ENCODE measurements around the gene ANTKMT. TPM values are rescaled to one million over a fixed set of nuclear protein-coding genes. Genes with fewer than 3 reads are reported as not detected.

The ANTKMT gene
- total RNA-seq, 2 donors from 2014 or later: 10.3 to 11.8 TPM

DNA sequence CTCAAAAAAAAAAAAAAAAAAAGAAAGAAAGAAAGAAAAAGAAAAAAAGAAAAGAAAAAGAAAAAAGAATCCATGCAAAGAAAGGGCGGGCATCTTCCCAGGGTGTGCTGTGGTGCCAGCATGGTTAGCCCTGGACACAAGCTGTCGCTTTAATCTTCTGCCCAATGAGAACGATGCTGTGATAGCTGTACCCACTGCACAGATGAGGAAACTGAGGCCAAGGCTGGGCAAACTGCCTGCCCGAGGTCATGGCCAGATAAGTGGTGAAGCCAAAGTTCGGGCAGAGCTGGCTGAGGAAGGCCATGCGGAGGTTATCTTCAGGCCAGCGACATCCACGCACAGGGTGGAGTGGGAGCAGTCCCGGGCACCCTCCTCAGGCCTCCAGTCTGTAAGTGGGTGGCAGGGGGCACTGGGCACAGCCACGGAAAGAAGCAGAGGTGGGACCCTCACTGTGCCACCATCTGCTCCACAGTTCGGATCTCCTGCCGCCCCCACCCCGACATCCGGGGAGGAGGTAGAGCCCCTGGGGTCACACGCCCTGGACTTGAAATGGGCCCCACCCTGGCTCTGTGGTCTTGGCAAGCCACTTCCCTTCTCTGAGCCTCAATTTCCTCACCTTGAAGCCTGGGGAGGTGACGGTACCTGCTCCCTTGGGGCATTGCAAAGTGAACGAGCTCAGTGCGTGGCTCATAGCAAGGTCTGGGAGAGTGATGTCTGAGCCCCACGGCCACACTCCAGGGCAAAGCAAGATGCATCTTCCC, 21.9 kb upstream of the ANTKMT start:
- peak overlapping the region; percentile 21 for H3K27ac Mint-ChIP-seq
- H3K9me3 ChIP-seq (ENCODE audit: control insufficient read depth, low read length, poor library complexity, severe bottlenecking): no peaks in the 10 kb centered on the region
- peaks cover 18% of the 10 kb centered on the region for H3K4me1 Mint-ChIP-seq
- H3K27me3 Mint-ChIP-seq: peaks cover 12% of the 10 kb centered on the region
- H3K36me3 Mint-ChIP-seq (ENCODE audit: low read depth): no peaks in the 10 kb centered on the region
- H3K4me3 Mint-ChIP-seq: peak overlapping the region; percentile 69
- DNase-seq (no peak), ATAC-seq (no peak)

- ATAC-seq (peak; percentile 71), DNase-seq (peak; percentile 40 to 58 (median 56))
- peak overlapping the region; percentile 43 for H3K4me3 Mint-ChIP-seq
- H3K27me3 Mint-ChIP-seq: peaks cover 18% of the 10 kb centered on the region
- H3K27ac Mint-ChIP-seq: no peak overlapping the region
- peaks cover 14% of the 10 kb centered on the region for H3K4me1 Mint-ChIP-seq
- no peaks in the 10 kb centered on the region for H3K36me3 Mint-ChIP-seq (ENCODE audit: low read depth)
- no peaks in the 10 kb centered on the region for H3K9me3 ChIP-seq (ENCODE audit: control insufficient read depth, low read length, poor library complexity, severe bottlenecking)
Observed at GRCh38 chr16:700684-701584, 20.0 kb upstream of the ANTKMT start.

- Mint-ChIP-seq H3K27me3 (peaks cover 29% of the 10 kb centered on the region), H3K4me3 (peak overlapping the region; percentile 72), H3K4me1 (peaks cover 12% of the 10 kb centered on the region), H3K27ac (no peak overlapping the region), H3K36me3 (ENCODE audit: low read depth) (no peaks in the 10 kb centered on the region)
- ATAC-seq (no peak), DNase-seq (no peak)
- no peaks in the 10 kb centered on the region for H3K9me3 ChIP-seq (ENCODE audit: control insufficient read depth, low read length, poor library complexity, severe bottlenecking)
Observed at GRCh38 chr16:702341-702740, 18.6 kb upstream of the ANTKMT start.

- no peak overlapping the region for H3K27ac Mint-ChIP-seq
- H3K36me3 Mint-ChIP-seq (ENCODE audit: low read depth): peaks cover 2% of the 10 kb centered on the region
- peaks cover 38% of the 10 kb centered on the region for H3K27me3 Mint-ChIP-seq
- no peaks in the 10 kb centered on the region for H3K9me3 ChIP-seq (ENCODE audit: control insufficient read depth, low read length, poor library complexity, severe bottlenecking)
- H3K4me3 Mint-ChIP-seq: no peak overlapping the region
- no peak for ATAC-seq
- peaks cover 12% of the 10 kb centered on the region for H3K4me1 Mint-ChIP-seq
- DNase-seq: no peak
Observed at GRCh38 chr16:703406-703805, 17.5 kb upstream of the ANTKMT start.

DNA sequence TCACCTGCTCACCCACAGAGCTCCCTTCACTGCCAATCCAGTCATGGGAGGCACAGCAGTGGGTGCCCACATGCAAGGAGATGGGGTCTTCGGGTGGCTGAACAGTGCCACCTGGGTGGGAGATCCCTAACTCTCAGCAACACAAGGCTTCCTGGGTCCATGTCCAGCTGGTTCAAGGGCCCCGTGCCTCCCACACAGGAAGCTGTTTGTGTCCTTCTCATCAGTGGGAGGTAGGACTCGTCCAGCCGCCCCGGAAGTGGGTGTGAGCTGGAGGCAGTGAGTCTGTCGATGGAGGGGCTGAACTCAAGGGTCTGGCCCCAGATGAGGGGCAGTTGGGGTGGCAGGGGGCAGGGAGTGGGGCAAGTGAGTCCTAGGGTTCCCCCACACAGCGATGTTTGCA, 16.9 kb upstream of the ANTKMT start:
- Mint-ChIP-seq H3K4me3 (peak overlapping the region; percentile 28), H3K27me3 (peaks cover 42% of the 10 kb centered on the region), H3K27ac (no peak overlapping the region), H3K36me3 (ENCODE audit: low read depth) (peaks cover 2% of the 10 kb centered on the region), H3K4me1 (peaks cover 12% of the 10 kb centered on the region)
- DNase-seq (no peak), ATAC-seq (no peak)
- no peaks in the 10 kb centered on the region for H3K9me3 ChIP-seq (ENCODE audit: control insufficient read depth, low read length, poor library complexity, severe bottlenecking)

DNA sequence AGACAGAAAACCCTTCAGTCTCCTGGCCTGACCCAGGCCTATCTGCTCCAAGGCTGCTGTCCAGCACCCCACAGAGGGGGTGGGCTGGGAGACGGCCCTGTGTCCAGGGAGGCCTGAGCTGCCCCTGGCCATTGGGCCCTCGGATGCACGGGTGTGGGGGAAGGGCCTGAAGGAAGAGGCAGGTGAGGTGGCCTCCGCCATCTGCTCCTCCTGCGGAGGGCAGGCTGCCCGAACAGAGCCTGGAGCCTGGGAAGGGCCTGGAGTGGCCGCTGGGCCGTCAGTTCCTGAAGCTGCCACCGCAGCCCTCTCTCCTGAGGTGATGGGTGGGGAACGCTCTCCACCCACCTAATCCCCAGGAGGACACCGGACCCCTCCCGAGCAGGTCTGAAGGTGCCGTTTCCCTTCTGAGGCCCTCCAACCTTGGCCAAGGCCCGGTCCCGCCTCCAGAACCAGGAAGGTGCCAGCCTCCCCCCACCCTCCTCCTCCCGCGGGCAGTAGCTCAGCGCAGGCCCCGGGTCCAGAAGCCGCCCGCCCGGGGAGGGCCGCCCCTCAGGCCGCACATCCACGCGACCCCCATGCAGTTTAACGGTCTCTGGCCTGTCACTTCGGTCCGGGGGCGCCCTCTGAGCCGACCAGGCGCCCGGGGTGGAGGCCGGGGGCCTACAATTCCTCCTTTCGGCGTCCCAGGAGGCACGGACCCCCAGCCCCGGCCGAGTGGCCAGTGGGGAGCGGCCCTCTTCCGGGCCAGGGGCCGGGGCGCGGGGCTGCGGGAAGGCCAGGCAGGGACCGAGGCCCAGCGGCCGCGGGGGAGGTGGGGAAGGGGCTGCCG, 16.2 kb upstream of the ANTKMT start:
- no peaks in the 10 kb centered on the region for H3K9me3 ChIP-seq (ENCODE audit: control insufficient read depth, low read length, poor library complexity, severe bottlenecking)
- Mint-ChIP-seq H3K27ac (no peak overlapping the region), H3K36me3 (ENCODE audit: low read depth) (peaks cover 2% of the 10 kb centered on the region), H3K4me1 (peaks cover 9% of the 10 kb centered on the region), H3K27me3 (peaks cover 42% of the 10 kb centered on the region), H3K4me3 (peak overlapping the region; percentile 28)
- ATAC-seq: no peak
- no peak for DNase-seq

DNA sequence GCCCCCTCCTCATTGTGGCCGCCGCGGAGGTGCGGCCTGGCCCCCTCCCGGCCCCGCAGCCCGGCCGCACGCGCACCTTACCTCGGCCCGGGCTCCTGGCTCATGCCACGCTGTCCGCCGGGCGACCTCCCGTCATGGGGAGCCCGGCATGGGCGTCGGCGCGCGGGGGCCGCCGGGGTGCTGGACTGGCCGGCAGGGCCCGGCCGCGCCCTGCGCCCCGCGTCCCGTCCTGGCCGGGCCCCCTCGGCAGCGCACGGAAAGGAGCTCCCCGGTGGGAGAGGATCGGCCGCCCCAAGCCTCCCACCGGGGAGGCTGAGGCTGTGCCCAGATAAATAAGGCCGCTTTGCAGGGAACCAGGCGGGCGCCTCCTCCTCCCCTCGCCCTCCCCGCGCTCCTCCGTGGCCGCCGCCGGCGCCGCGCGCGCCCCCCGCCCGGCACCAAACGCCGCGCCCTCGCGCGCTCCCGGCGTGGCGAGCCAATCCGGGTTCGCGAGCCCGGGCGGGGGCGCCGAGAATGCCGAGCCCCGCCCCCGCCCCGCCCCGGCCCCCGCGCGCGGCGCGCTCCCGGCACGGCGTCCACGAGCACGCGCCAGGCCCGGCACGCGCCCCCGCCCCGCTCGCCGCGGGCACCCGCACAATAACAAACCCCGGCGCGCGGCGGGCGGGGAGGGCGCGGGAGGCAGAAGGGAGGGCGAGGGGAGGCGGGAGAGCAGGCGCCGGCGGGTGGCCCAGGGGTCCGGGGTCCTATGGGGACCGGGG, 15.3 kb upstream of the ANTKMT start, which contains the start of gene FBXL16:
Gene FBXL16, minus strand, starts transcription at position 371 of the 758 bp plus-strand sequence. CDS start 8,396 bp downstream, outside the sequence.
- peaks cover 48% of the 10 kb centered on the region for H3K27me3 Mint-ChIP-seq

GRCh38 chr16:706189-707061, 14.5 kb upstream of the ANTKMT start:
- ATAC-seq: peak; percentile 30
- peaks cover 48% of the 10 kb centered on the region for H3K27me3 Mint-ChIP-seq
- H3K4me1 Mint-ChIP-seq: peaks cover 9% of the 10 kb centered on the region
- H3K27ac Mint-ChIP-seq: no peak overlapping the region
- peak overlapping the region; percentile 41 for H3K4me3 Mint-ChIP-seq
- no peak for DNase-seq
- H3K9me3 ChIP-seq (ENCODE audit: control insufficient read depth, low read length, poor library complexity, severe bottlenecking): no peaks in the 10 kb centered on the region
- peaks cover 2% of the 10 kb centered on the region for H3K36me3 Mint-ChIP-seq (ENCODE audit: low read depth)

More for the DNA sequence above, 15.3 kb upstream of the ANTKMT start, which contains the start of gene FBXL16:
- Mint-ChIP-seq H3K36me3 (ENCODE audit: low read depth) (peaks cover 2% of the 10 kb centered on the region), H3K4me1 (peaks cover 9% of the 10 kb centered on the region), H3K4me3 (peak within 1 kb of the TSS; percentile 41), H3K27ac (no peak within 1 kb of the TSS)
- DNase-seq (no peak), ATAC-seq (peak; percentile 25)
- no peaks in the 10 kb centered on the region for H3K9me3 ChIP-seq (ENCODE audit: control insufficient read depth, low read length, poor library complexity, severe bottlenecking)

DNA sequence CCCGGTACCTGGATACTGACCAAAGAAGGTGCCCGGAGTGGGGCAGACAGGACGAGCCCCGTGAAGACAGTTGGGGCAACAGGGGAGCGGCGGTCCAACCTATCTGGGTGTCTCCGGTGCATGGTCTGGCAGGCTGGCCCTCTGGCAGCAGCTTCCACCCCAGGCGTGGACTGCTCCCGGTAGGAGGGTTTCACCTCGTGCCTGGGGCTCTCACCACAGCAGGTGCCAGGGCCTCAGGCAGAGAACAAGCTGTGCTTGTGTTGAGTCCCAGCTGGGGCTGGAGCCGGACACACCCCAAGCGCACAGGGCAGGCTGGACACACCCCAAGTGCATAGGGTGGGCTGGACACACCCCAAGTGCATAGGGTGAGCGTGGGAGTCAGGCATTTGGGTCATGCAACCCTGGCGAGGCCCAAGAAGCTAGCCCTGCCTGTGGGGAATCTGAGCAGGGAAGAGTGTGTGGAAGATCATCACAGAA, 13.8 kb upstream of the ANTKMT start:
- H3K27ac Mint-ChIP-seq: no peak overlapping the region

DNA sequence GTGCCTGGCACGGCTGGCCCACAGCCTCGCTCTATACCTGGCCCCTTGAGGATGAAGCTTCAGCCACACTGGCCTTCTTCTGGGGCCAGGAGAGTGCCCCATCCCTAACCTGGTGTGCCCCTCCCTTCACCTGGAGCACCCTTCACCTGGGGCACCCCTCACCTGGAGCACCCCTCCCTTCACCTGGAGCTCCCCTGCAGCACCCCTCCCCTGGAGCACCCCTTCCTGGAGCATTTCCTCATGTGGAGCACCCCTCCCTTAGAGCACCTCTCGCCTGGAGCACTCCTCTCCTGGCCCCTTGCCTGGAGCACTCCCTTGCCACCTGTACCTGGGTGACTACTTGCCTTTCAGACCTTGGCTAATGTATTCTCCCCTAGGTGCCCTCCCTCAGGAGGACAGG, 12.9 kb upstream of the ANTKMT start:
- no peak overlapping the region for H3K27ac Mint-ChIP-seq
- H3K9me3 ChIP-seq (ENCODE audit: control insufficient read depth, low read length, poor library complexity, severe bottlenecking): no peaks in the 10 kb centered on the region
- H3K27me3 Mint-ChIP-seq: peaks cover 38% of the 10 kb centered on the region
- H3K4me3 Mint-ChIP-seq: no peak overlapping the region
- DNase-seq: no peak
- ATAC-seq: no peak
- H3K4me1 Mint-ChIP-seq: peaks cover 7% of the 10 kb centered on the region
- H3K36me3 Mint-ChIP-seq (ENCODE audit: low read depth): peaks cover 2% of the 10 kb centered on the region

More for the DNA sequence above, 13.8 kb upstream of the ANTKMT start:
- ATAC-seq (no peak), DNase-seq (no peak)
- Mint-ChIP-seq H3K27me3 (peaks cover 47% of the 10 kb centered on the region), H3K36me3 (ENCODE audit: low read depth) (peaks cover 2% of the 10 kb centered on the region), H3K4me3 (no peak overlapping the region), H3K4me1 (peaks cover 9% of the 10 kb centered on the region)
- no peaks in the 10 kb centered on the region for H3K9me3 ChIP-seq (ENCODE audit: control insufficient read depth, low read length, poor library complexity, severe bottlenecking)

- no peak overlapping the region for H3K27ac Mint-ChIP-seq
- no peaks in the 10 kb centered on the region for H3K9me3 ChIP-seq (ENCODE audit: control insufficient read depth, low read length, poor library complexity, severe bottlenecking)
- no peak overlapping the region for H3K4me3 Mint-ChIP-seq
- H3K27me3 Mint-ChIP-seq: peaks cover 36% of the 10 kb centered on the region
- peaks cover 2% of the 10 kb centered on the region for H3K36me3 Mint-ChIP-seq (ENCODE audit: low read depth)
- H3K4me1 Mint-ChIP-seq: peaks cover 7% of the 10 kb centered on the region
- ATAC-seq: no peak
- DNase-seq: no peak
Observed at GRCh38 chr16:708959-709358, 12.0 kb upstream of the ANTKMT start.
